Fibroblast of lung (primary cell): ENCODE measurements around the gene DUSP1. TPM values are rescaled to one million over a fixed set of nuclear protein-coding genes. Genes with fewer than 3 reads are reported as not detected.
A peak's percentile ranks its signal among the peaks of the same experiment; 100 is the strongest.

Experiments
- DNase-seq, 2 donors: peaks; one replicate each; pipeline versions ENCODE4 v3.0.0 to v3.0.0-alpha.2; 2010; ENCODE audit warnings: low read depth in 2 of 2
- H2AFZ ChIP-seq: 2 replicates; pipeline ENCODE4 v1.5.1; 2012; ENCODE audit warnings: low read length, control low read depth, inconsistent platforms
- H3K27ac ChIP-seq: 2 replicates; pipeline ENCODE4 v1.5.1; 2011; ENCODE audit warnings: low read length, control low read depth; ENCODE audit not compliant: insufficient read depth
- H3K27me3 ChIP-seq: 2 replicates; pipeline ENCODE4 v1.5.1; 2011; ENCODE audit warnings: mild to moderate bottlenecking, low read length; ENCODE audit not compliant: control insufficient read depth, insufficient read depth
- H3K36me3 ChIP-seq: 2 replicates; pipeline ENCODE4 v1.5.1; 2011; ENCODE audit warnings: low read length; ENCODE audit not compliant: control insufficient read depth, insufficient read depth
- H3K4me1 ChIP-seq: 2 replicates; pipeline ENCODE4 v1.5.1; 2011; ENCODE audit warnings: low read length; ENCODE audit not compliant: control insufficient read depth, insufficient read depth; ENCODE audit errors: extremely low read depth
- H3K4me2 ChIP-seq: 2 replicates; pipeline ENCODE4 v1.5.1; 2011; ENCODE audit warnings: low read length, control low read depth; ENCODE audit not compliant: insufficient read depth; ENCODE audit errors: extremely low read depth
- H3K4me3 ChIP-seq, 4 experiments: fragments of 200-600 bp in 1 of 4; sonication (generic) in 1 of 4; replicated peaks in 1 of 4; 2 replicates each; pipeline ENCODE4 v1.5.1; 2011 to 2016; ENCODE audit warnings: low read length in 4 of 4, low read depth in 3 of 4, mild to moderate bottlenecking in 3 of 4, control low read depth in 2 of 4, inconsistent platforms in 1 of 4, mixed read lengths in 1 of 4; ENCODE audit not compliant: insufficient read depth in 1 of 4; ENCODE audit errors: control extremely low read depth in 1 of 4
- H3K79me2 ChIP-seq: 2 replicates; pipeline ENCODE4 v1.5.1; 2012; ENCODE audit warnings: mild to moderate bottlenecking, low read length, inconsistent platforms; ENCODE audit not compliant: control insufficient read depth, insufficient read depth
- H3K9ac ChIP-seq: 2 replicates; pipeline ENCODE4 v1.5.1; 2011; ENCODE audit warnings: mild to moderate bottlenecking, low read length, control low read depth; ENCODE audit not compliant: insufficient read depth
- H3K9me3 ChIP-seq: 2 replicates; pipeline ENCODE4 v1.5.1; 2012; ENCODE audit warnings: low read depth, low read length; ENCODE audit not compliant: control insufficient read depth, insufficient read depth
- H4K20me1 ChIP-seq: 2 replicates; pipeline ENCODE4 v1.5.1; 2011; ENCODE audit warnings: low read length; ENCODE audit not compliant: control insufficient read depth, insufficient read depth; ENCODE audit errors: extremely low read depth
- EZH2 ChIP-seq: IDR thresholded peaks from 2 replicates; pipeline ENCODE4 v1.5.1; 2012; ENCODE audit warnings: low read length, control low read depth, mild to moderate bottlenecking; ENCODE audit errors: missing control alignments
- polyA plus RNA-seq, 2 donors: library from polyadenylated mRNA; depleted of rRNA in 1 of 2; stranded (reverse) in 1 of 2; unstranded in 1 of 2; fragments of >200 nt; gene quantifications; 2 replicates each; pipeline ENCODE4 v1.2.1, GENCODE V29; 2011 to 2012; ENCODE audit warnings: missing spikeins in 1 of 2
- total RNA-seq: library from RNA; depleted of rRNA; stranded (reverse); fragments of >200 nt; gene quantifications from 2 replicates; pipeline ENCODE4 v1.2.1, GENCODE V29; 2014
- TF ChIP-seq, protein P1 (sequence below), 2 donors: IDR thresholded peaks in 1 of 2; conservative IDR thresholded peaks in 1 of 2; 1 replicate in 1 of 2; 2 replicates in 1 of 2; pipeline ENCODE4 v1.5.1; 2011 to 2012; ENCODE audit warnings: low read length in 2 of 2, control low read depth in 1 of 2, inconsistent platforms in 1 of 2, low read depth in 1 of 2, mild to moderate bottlenecking in 1 of 2

The DUSP1 gene
- total and polyA plus RNA-seq, 2 donors (not counting 1 experiment from before 2014, with no cell fraction given): 121 to 148 TPM

DNA sequence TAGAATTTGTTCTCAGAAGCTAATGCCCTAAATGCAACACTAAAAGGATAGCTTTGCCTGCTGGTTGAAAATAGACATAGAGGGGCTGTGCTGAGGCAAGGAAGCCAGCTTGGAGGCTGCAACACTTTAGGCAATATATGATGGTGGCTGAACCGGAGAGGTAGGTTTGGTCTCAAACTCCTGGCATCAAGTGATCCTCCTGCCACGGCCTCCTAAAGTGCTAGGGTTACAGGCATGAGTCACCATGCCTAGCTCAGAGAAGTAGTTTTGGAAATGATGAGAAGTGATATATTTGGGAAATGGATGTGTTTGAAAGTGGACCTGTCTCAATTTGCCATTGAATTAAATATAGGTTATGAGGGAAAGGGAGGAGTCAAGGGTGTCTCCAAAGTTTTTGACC is 10.0 kb downstream of the DUSP1 start:
- no peak overlapping the region for H3K4me2 ChIP-seq
- H3K9ac ChIP-seq: no peak overlapping the region
- H3K4me3 ChIP-seq: no peak overlapping the region
- H2AFZ ChIP-seq: no peak overlapping the region
- no peaks in the 10 kb centered on the region for H3K79me2 ChIP-seq
- peaks cover 7% of the 10 kb centered on the region for H3K4me1 ChIP-seq
- TF ChIP-seq, protein P1, sequence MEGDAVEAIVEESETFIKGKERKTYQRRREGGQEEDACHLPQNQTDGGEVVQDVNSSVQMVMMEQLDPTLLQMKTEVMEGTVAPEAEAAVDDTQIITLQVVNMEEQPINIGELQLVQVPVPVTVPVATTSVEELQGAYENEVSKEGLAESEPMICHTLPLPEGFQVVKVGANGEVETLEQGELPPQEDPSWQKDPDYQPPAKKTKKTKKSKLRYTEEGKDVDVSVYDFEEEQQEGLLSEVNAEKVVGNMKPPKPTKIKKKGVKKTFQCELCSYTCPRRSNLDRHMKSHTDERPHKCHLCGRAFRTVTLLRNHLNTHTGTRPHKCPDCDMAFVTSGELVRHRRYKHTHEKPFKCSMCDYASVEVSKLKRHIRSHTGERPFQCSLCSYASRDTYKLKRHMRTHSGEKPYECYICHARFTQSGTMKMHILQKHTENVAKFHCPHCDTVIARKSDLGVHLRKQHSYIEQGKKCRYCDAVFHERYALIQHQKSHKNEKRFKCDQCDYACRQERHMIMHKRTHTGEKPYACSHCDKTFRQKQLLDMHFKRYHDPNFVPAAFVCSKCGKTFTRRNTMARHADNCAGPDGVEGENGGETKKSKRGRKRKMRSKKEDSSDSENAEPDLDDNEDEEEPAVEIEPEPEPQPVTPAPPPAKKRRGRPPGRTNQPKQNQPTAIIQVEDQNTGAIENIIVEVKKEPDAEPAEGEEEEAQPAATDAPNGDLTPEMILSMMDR (conservative IDR thresholded peaks at IDR 0.05 in 1 of 2, IDR thresholded peaks at IDR 0.05 in 1 of 2; ENCODE audit: low read depth in 1 of 2, low read length in 2 of 2): no peak
- no peak for TF ChIP-seq EZH2
- no peaks in the 10 kb centered on the region for H3K36me3 ChIP-seq
- no peaks in the 10 kb centered on the region for H3K9me3 ChIP-seq
- H3K27me3 ChIP-seq: no peaks in the 10 kb centered on the region
- H4K20me1 ChIP-seq: no peaks in the 10 kb centered on the region
- DNase-seq: no peak
- no peak overlapping the region for H3K27ac ChIP-seq

GRCh38 chr5:172760136-172760535 is 10.9 kb downstream of the DUSP1 start:
- Histone ChIP-seq H3K9me3 (no peaks in the 10 kb centered on the region), H4K20me1 (no peaks in the 10 kb centered on the region), H3K4me3 (no peak overlapping the region), H3K9ac (no peak overlapping the region), H3K79me2 (no peaks in the 10 kb centered on the region), H2AFZ (no peak overlapping the region), H3K4me1 (peaks cover 7% of the 10 kb centered on the region), H3K36me3 (no peaks in the 10 kb centered on the region), H3K4me2 (no peak overlapping the region), H3K27ac (no peak overlapping the region), H3K27me3 (no peaks in the 10 kb centered on the region)
- no peak for TF ChIP-seq EZH2
- TF ChIP-seq, protein P1 (conservative IDR thresholded peaks at IDR 0.05 in 1 of 2, IDR thresholded peaks at IDR 0.05 in 1 of 2; ENCODE audit: low read depth in 1 of 2, low read length in 2 of 2): no peak
- DNase-seq: no peak

DNA sequence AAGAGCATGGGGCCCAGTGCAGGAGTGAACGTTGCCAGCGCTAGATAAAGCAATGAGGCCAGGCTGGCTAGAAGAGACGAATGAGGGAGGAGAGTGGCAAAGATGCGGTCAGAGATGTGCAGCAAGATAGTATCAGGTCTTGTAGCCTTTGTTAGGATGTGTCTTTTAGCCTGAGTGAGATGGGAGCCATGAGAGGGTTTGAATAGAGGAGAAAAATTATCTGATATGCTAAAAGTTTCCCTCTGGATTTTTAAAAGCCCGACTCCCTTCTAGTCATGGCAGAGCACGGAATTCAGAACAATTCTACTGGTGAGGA is 12.2 kb downstream of the DUSP1 start:
- Histone ChIP-seq H3K9me3 (no peaks in the 10 kb centered on the region), H3K4me1 (peaks cover 4% of the 10 kb centered on the region), H3K27ac (peak overlapping the region; percentile 79), H3K27me3 (no peaks in the 10 kb centered on the region), H3K9ac (no peak overlapping the region), H3K36me3 (no peaks in the 10 kb centered on the region), H2AFZ (no peak overlapping the region), H4K20me1 (no peaks in the 10 kb centered on the region), H3K4me2 (no peak overlapping the region), H3K79me2 (no peaks in the 10 kb centered on the region), H3K4me3 (no peak overlapping the region)
- no peak for TF ChIP-seq EZH2
- TF ChIP-seq, protein P1 (conservative IDR thresholded peaks at IDR 0.05 in 1 of 2, IDR thresholded peaks at IDR 0.05 in 1 of 2; ENCODE audit: low read depth in 1 of 2, low read length in 2 of 2): no peak
- no peak for DNase-seq
